ENCODE measurements around the gene SEMA5A. TPM values are rescaled to one million over a fixed set of nuclear protein-coding genes. Genes with fewer than 3 reads are reported as not detected.
"Not testable (repeated sequence)": the region's sequence is repeated elsewhere in the genome, so short reads cannot be mapped to it uniquely, and the experiment has no call there.

SEMA5A gene
- total RNA-seq, 3 donors from 2014 or later, result 20.3 to 43.8 (median 33.6) TPM

GRCh38 chr5:9405196-9405754 lies 140.6 kb downstream of the SEMA5A start:
- DNase-seq (no peak), ATAC-seq (no peak)
- Histone ChIP-seq H3K4me3 (no peak overlapping the region), H3K9me3 (no peaks in the 10 kb centered on the region), H3K4me1 (ENCODE audit: low read depth) (no peaks in the 10 kb centered on the region), H3K36me3 (ENCODE audit: low read depth) (no peaks in the 10 kb centered on the region)
- intact Hi-C loops (cut with DNase I, micrococcal nuclease), result no loop called here
- no peak for TF ChIP-seq CTCF (IDR thresholded peaks at IDR 0.05)

GRCh38 chr5:9401786-9402472 lies 143.9 kb downstream of the SEMA5A start:
- intact Hi-C loops (cut with DNase I, micrococcal nuclease), result no loop called here
- Histone ChIP-seq H3K9me3 (no peaks in the 10 kb centered on the region), H3K4me3 (no peak overlapping the region), H3K36me3 (ENCODE audit: low read depth) (no peaks in the 10 kb centered on the region), H3K4me1 (ENCODE audit: low read depth) (no peaks in the 10 kb centered on the region)
- no peak for TF ChIP-seq CTCF (IDR thresholded peaks at IDR 0.05)
- ATAC-seq, result no peak
- no peak for DNase-seq

- H3K36me3 ChIP-seq (ENCODE audit: low read depth); H3K4me3 ChIP-seq; H3K9me3 ChIP-seq; intact Hi-C loops (cut with DNase I, micrococcal nuclease); DNase-seq; H3K4me1 ChIP-seq (ENCODE audit: low read depth); ATAC-seq: not testable (repeated sequence)
Measured at GRCh38 chr5:9399783-9400182, 146.1 kb downstream of the SEMA5A start.

GRCh38 chr5:9399094-9399493 lies 146.8 kb downstream of the SEMA5A start:
- DNase-seq (no peak), ATAC-seq (no peak)

GRCh38 chr5:9398227-9398626 lies 147.6 kb downstream of the SEMA5A start:
- H3K36me3 ChIP-seq (ENCODE audit: low read depth), result no peaks in the 10 kb centered on the region
- ATAC-seq, result no peak
- no peaks in the 10 kb centered on the region for H3K4me1 ChIP-seq (ENCODE audit: low read depth)
- no peak for TF ChIP-seq CTCF (IDR thresholded peaks at IDR 0.05)
- H3K9me3 ChIP-seq, result no peaks in the 10 kb centered on the region
- no peak overlapping the region for H3K4me3 ChIP-seq
- DNase-seq, result no peak
- intact Hi-C loops (cut with DNase I, micrococcal nuclease), result no loop called here

More at GRCh38 chr5:9399094-9399493, 146.8 kb downstream of the SEMA5A start:
- no peaks in the 10 kb centered on the region for H3K36me3 ChIP-seq (ENCODE audit: low read depth)
- no peaks in the 10 kb centered on the region for H3K9me3 ChIP-seq
- TF ChIP-seq CTCF (IDR thresholded peaks at IDR 0.05), result no peak
- intact Hi-C loops (cut with DNase I, micrococcal nuclease), result no loop called here
- H3K4me1 ChIP-seq (ENCODE audit: low read depth), result no peaks in the 10 kb centered on the region
- no peak overlapping the region for H3K4me3 ChIP-seq

- DNase-seq (no peak), ATAC-seq (no peak)
- Histone ChIP-seq H3K4me1 (ENCODE audit: low read depth) (no peaks in the 10 kb centered on the region), H3K4me3 (no peak overlapping the region), H3K9me3 (no peaks in the 10 kb centered on the region), H3K36me3 (ENCODE audit: low read depth) (no peaks in the 10 kb centered on the region)
- intact Hi-C loops (cut with DNase I, micrococcal nuclease), result no loop called here
- no peak for TF ChIP-seq CTCF (IDR thresholded peaks at IDR 0.05)
Measured at GRCh38 chr5:9396285-9396770, 149.5 kb downstream of the SEMA5A start.
